Fibroblast of skin of scalp (primary cell): ENCODE results near the gene CALHM5. TPM values are rescaled to one million over a fixed set of nuclear protein-coding genes. Genes with fewer than 3 reads are reported as not detected.
"Not testable (repeated sequence)": the region's sequence is repeated elsewhere in the genome, so short reads cannot be mapped to it uniquely, and the experiment has no call there.

ENCODE experiments used
- DNase-seq: peaks from one replicate; pipeline ENCODE4 v3.0.0-alpha.2; 2013
- polyA plus RNA-seq, 2 experiments: library from polyadenylated mRNA; unstranded; fragments of 120-200 nt; gene quantifications; one replicate each; pipeline ENCODE4 v1.2.1, GENCODE V29; 2013; ENCODE audit not compliant: insufficient read length in 2 of 2

Gene CALHM5
- 8.7 TPM for polyA plus RNA-seq (2013, experiment 1 of 2; ENCODE audit: insufficient read length)
- 9.7 TPM for polyA plus RNA-seq (2013, experiment 2 of 2; ENCODE audit: insufficient read length)

GRCh38 chr6:116511424-116512110 lies at the start of gene CALHM5:
TSS of gene CALHM5 (plus strand) at chr6:116511639. CDS start at chr6:116511697, 58 bp downstream.
- DNase-seq: peak; percentile 91

- DNase-seq: peak; percentile 64
Measured at GRCh38 chr6:116461932-116462885, 49.2 kb upstream of the CALHM5 start.

GRCh38 chr6:116463301-116463700 lies 48.1 kb upstream of the CALHM5 start:
- no peak for DNase-seq

GRCh38 chr6:116465246-116465645 lies 46.2 kb upstream of the CALHM5 start:
- no peak for DNase-seq

GRCh38 chr6:116467096-116467495 lies 44.3 kb upstream of the CALHM5 start:
- DNase-seq: no peak

- no peak for DNase-seq
Measured at GRCh38 chr6:116467514-116467913, 43.9 kb upstream of the CALHM5 start.

GRCh38 chr6:116468293-116468692 lies 43.1 kb upstream of the CALHM5 start:
- DNase-seq: no peak

GRCh38 chr6:116471531-116471930 lies 39.9 kb upstream of the CALHM5 start:
- DNase-seq: no peak

GRCh38 chr6:116472706-116473105 lies 38.7 kb upstream of the CALHM5 start:
- DNase-seq: peak; percentile 31

GRCh38 chr6:116475141-116475540 lies 36.3 kb upstream of the CALHM5 start:
- no peak for DNase-seq

- DNase-seq: peak; percentile 4
Measured at GRCh38 chr6:116476002-116476678, 35.3 kb upstream of the CALHM5 start.

- no peak for DNase-seq
Measured at GRCh38 chr6:116482780-116483179, 28.7 kb upstream of the CALHM5 start.

- DNase-seq: no peak
Measured at GRCh38 chr6:116483616-116484015, 27.8 kb upstream of the CALHM5 start.

- peak; percentile 14 for DNase-seq
Measured at GRCh38 chr6:116485559-116486184, 25.8 kb upstream of the CALHM5 start.

GRCh38 chr6:116491610-116492330 lies 19.7 kb upstream of the CALHM5 start:
- DNase-seq: no peak

GRCh38 chr6:116492331-116493067 lies 18.9 kb upstream of the CALHM5 start:
- no peak for DNase-seq

- not testable (repeated sequence) for DNase-seq
Measured at GRCh38 chr6:116495161-116495560, 16.3 kb upstream of the CALHM5 start.

- DNase-seq: no peak
Measured at GRCh38 chr6:116497113-116497676, 14.2 kb upstream of the CALHM5 start.

- DNase-seq: no peak
Measured at GRCh38 chr6:116500969-116501433, 10.4 kb upstream of the CALHM5 start.

GRCh38 chr6:116507324-116507723 lies 4.1 kb upstream of the CALHM5 start:
- DNase-seq: no peak
